MM.1S (cell line): Measurements from ENCODE around the gene RSPO3.

ENCODE experiments used
- DNase-seq: peaks from one replicate; pipeline ENCODE4 v3.0.0-alpha.2; 2015
- H2AFZ ChIP-seq: fragments of 300-600 bp; sonication (generic); 2 replicates; pipeline ENCODE4 v1.6.0; 2016; ENCODE audit warnings: antibody characterized with exemption, low read length
- H3F3A ChIP-seq: fragments of 300-600 bp; sonication (generic); 2 replicates; pipeline ENCODE4 v1.6.1; 2016; ENCODE audit warnings: mild to moderate bottlenecking, antibody characterized with exemption, low read length, moderate library complexity, mixed read lengths; ENCODE audit not compliant: insufficient read depth
- H3K27ac ChIP-seq: fragments of 300-600 bp; sonication (generic); 2 replicates; pipeline ENCODE4 v1.5.1; 2016; ENCODE audit warnings: mild to moderate bottlenecking, low read length
- H3K27me3 ChIP-seq: fragments of 300-600 bp; sonication (generic); replicated peaks from 2 replicates; pipeline ENCODE4 v1.6.0; 2016; ENCODE audit warnings: low read length; ENCODE audit not compliant: insufficient read depth
- H3K36me3 ChIP-seq: fragments of 300-600 bp; sonication (generic); replicated peaks from 2 replicates; pipeline ENCODE4 v1.6.1; 2016; ENCODE audit warnings: mild to moderate bottlenecking, low read length, mixed read lengths; ENCODE audit not compliant: insufficient read depth
- H3K4me1 ChIP-seq: fragments of 300-600 bp; sonication (generic); 2 replicates; pipeline ENCODE4 v1.6.1; 2016; ENCODE audit warnings: low read length, mixed read lengths
- H3K4me2 ChIP-seq: fragments of 300-600 bp; sonication (generic); 2 replicates; pipeline ENCODE4 v1.6.0; 2016; ENCODE audit warnings: low read depth, low read length
- H3K4me3 ChIP-seq: fragments of 300-600 bp; sonication (generic); 2 replicates; pipeline ENCODE4 v1.5.1; 2016; ENCODE audit warnings: low read length, mixed read lengths
- H3K79me2 ChIP-seq: fragments of 300-600 bp; sonication (generic); 2 replicates; pipeline ENCODE4 v1.6.1; 2016; ENCODE audit warnings: mixed run types, low read length, mixed read lengths
- H3K9ac ChIP-seq: fragments of 300-600 bp; sonication (generic); 2 replicates; pipeline ENCODE4 v1.6.1; 2016; ENCODE audit warnings: low read length, mixed read lengths
- H3K9me2 ChIP-seq: fragments of 300-600 bp; sonication (generic); replicated peaks from 2 replicates; pipeline ENCODE4 v1.6.1; 2016; ENCODE audit warnings: mild to moderate bottlenecking, low read length, mixed read lengths; ENCODE audit not compliant: insufficient read depth
- H3K9me3 ChIP-seq: fragments of 300-600 bp; sonication (generic); replicated peaks from 2 replicates; pipeline ENCODE4 v1.6.1; 2016; ENCODE audit warnings: mild to moderate bottlenecking, low read length, mixed read lengths; ENCODE audit not compliant: insufficient read depth
- H4K20me1 ChIP-seq: fragments of 300-600 bp; sonication (generic); 2 replicates; pipeline ENCODE4 v1.6.1; 2016; ENCODE audit warnings: mild to moderate bottlenecking, low read length, moderate library complexity, mixed read lengths; ENCODE audit not compliant: insufficient read depth
- CTCF ChIP-seq: fragments of 300-600 bp; sonication (generic); IDR thresholded peaks from 2 replicates; pipeline ENCODE4 v1.5.1; 2016; ENCODE audit warnings: antibody characterized with exemption, low read length, mixed read lengths
- EZH2 ChIP-seq: fragments of 300-600 bp; sonication (generic); optimal IDR thresholded peaks from 2 replicates; pipeline ENCODE3; 2017; ENCODE audit warnings: low read depth, mild to moderate bottlenecking, antibody characterized with exemption, low read length, mixed read lengths
- EZH2phosphoT487 ChIP-seq: fragments of 300-600 bp; sonication (generic); IDR thresholded peaks from 2 replicates; pipeline ENCODE4 v1.6.1; 2018; ENCODE audit warnings: antibody characterized with exemption, low read length

RSPO3 gene

GRCh38 chr6:127107916-127108315 lies 10.6 kb upstream of the RSPO3 start:
- peaks cover 9% of the 10 kb centered on the region; the same call in 1 of the 2 replicates for H3K4me1 ChIP-seq
- no peak for DNase-seq
- no peaks in the 10 kb centered on the region for H3F3A ChIP-seq
- H3K4me3 ChIP-seq = no peak overlapping the region
- no peaks in the 10 kb centered on the region for H3K9me3 ChIP-seq
- TF ChIP-seq EZH2 (no peak), EZH2phosphoT487 (no peak), CTCF (no peak)
- no peaks in the 10 kb centered on the region for H4K20me1 ChIP-seq
- H3K36me3 ChIP-seq = no peaks in the 10 kb centered on the region
- H3K79me2 ChIP-seq = no peaks in the 10 kb centered on the region
- H3K9me2 ChIP-seq = no peaks in the 10 kb centered on the region
- H3K9ac ChIP-seq = no peak overlapping the region
- no peak overlapping the region for H2AFZ ChIP-seq
- H3K27me3 ChIP-seq = no peaks in the 10 kb centered on the region
- H3K4me2 ChIP-seq = no peak overlapping the region
- no peak overlapping the region for H3K27ac ChIP-seq

- Histone ChIP-seq H3K9ac (no peak overlapping the region), H4K20me1 (no peaks in the 10 kb centered on the region), H3K9me2 (no peaks in the 10 kb centered on the region), H3K9me3 (no peaks in the 10 kb centered on the region), H3K4me1 (peaks cover 9% of the 10 kb centered on the region; the same call in 1 of the 2 replicates), H2AFZ (no peak overlapping the region), H3K27ac (peak overlapping the region; percentile 57), H3K79me2 (no peaks in the 10 kb centered on the region), H3K4me3 (no peak overlapping the region), H3K4me2 (no peak overlapping the region), H3K27me3 (no peaks in the 10 kb centered on the region), H3K36me3 (no peaks in the 10 kb centered on the region), H3F3A (no peaks in the 10 kb centered on the region)
- TF ChIP-seq EZH2phosphoT487 (no peak), EZH2 (no peak), CTCF (no peak)
- DNase-seq = no peak
These were observed 7.8 kb upstream of the RSPO3 start for GRCh38 chr6:127110712-127111111.

- peak overlapping the region; percentile 20; the same call in 1 of the 2 replicates for H3K27ac ChIP-seq
- H3K4me1 ChIP-seq = peaks cover 9% of the 10 kb centered on the region; the same call in 1 of the 2 replicates
- H3K27me3 ChIP-seq = no peaks in the 10 kb centered on the region
- no peaks in the 10 kb centered on the region for H3K36me3 ChIP-seq
- no peaks in the 10 kb centered on the region for H3F3A ChIP-seq
- TF ChIP-seq EZH2 (no peak), CTCF (no peak), EZH2phosphoT487 (no peak)
- H4K20me1 ChIP-seq = no peaks in the 10 kb centered on the region
- H3K4me3 ChIP-seq = no peak overlapping the region
- H2AFZ ChIP-seq = no peak overlapping the region
- H3K9ac ChIP-seq = no peak overlapping the region
- H3K4me2 ChIP-seq = no peak overlapping the region
- no peak for DNase-seq
- no peaks in the 10 kb centered on the region for H3K9me3 ChIP-seq
- H3K9me2 ChIP-seq = no peaks in the 10 kb centered on the region
- H3K79me2 ChIP-seq = no peaks in the 10 kb centered on the region
These were observed 6.9 kb upstream of the RSPO3 start for GRCh38 chr6:127111526-127111925.
